Stimulated activated CD4-positive, alpha-beta T cell treated with anti-CD3 and anti-CD28 coated beads, Interleukin-12 subunit alpha, Interleukin-12 subunit beta, amount 100 ng/mL, for 24 hours (primary cell): ENCODE measurements around the gene CAPN15.
"Not testable (repeated sequence)": the region's sequence is repeated elsewhere in the genome, so short reads cannot be mapped to it uniquely, and the experiment has no call there.

ENCODE experiments used
- DNase-seq, 2 experiments: peaks; one replicate each; pipeline ENCODE4 v3.0.0-alpha.2; 2020; ENCODE audit warnings: low read depth in 2 of 2

The CAPN15 gene

DNA sequence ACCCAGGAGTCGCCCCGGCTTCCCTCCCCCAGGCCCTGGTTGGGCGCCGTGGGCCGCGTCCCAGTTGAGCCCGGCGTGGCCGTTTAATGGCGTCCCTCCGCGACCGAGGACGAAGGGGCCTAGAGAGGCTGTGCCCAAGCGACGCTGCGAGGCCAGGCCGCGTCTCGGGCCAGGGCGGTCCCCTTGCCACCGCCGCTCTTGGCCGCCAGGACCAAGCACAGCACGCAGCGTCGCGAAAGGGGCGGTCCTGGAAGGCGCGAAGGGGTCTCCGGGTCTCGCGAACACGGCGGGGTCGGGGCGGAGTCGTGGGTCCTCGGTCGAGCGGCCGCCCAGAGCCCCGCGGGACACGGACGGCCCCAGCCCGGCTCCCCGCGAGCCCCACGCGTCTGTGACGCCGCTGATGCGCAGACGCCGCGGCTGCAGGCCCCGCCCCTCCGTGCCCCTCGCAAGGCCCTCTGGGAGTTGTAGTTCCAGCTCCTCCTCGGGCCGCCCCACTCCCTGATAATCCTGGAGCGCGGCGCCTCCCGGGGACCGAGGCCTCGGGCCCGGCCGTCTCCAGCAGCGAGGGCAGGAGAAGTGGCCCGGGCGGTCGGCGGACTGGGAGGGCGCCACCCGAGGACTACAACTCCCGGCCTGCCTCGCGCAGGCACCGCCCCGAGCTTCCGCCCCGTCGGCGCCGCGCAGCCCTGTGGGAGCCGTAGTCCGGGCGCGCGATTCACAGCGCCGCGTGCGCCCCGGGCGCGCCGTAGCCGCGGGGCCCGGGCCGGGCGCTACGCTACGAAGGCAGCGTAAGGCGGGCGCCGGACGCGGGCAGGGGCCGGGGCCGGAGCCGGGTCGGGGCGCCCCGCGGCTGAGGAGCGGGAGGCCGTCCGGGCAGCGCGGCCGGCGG, at the start of gene CAPN15:
Gene CAPN15 (plus strand): TSS at position 698 of the 889 bp plus-strand sequence. CDS start 19,127 bp downstream, outside the sequence.
- peak; percentile 76 to 80 for DNase-seq

DNA sequence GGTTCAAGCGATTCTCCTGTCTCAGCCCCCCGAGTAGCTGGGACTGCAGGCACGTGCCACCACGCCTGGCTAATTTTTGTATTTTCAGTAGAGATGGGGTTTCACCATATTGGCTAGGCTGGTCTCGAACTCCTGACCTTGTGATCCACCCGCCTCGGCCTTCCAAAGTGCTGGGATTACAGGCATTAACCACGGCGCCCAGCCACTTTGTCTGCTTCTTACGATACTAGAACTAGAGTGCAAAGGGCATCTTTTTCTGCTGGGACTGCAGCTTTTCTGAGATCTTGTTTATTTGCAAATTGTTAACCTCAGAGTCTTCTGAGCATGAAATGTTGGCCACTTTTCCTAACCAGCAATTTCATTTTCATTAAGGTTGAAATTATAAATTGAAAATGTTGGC, 49.2 kb upstream of the CAPN15 start:
- not testable (repeated sequence) for DNase-seq

DNA sequence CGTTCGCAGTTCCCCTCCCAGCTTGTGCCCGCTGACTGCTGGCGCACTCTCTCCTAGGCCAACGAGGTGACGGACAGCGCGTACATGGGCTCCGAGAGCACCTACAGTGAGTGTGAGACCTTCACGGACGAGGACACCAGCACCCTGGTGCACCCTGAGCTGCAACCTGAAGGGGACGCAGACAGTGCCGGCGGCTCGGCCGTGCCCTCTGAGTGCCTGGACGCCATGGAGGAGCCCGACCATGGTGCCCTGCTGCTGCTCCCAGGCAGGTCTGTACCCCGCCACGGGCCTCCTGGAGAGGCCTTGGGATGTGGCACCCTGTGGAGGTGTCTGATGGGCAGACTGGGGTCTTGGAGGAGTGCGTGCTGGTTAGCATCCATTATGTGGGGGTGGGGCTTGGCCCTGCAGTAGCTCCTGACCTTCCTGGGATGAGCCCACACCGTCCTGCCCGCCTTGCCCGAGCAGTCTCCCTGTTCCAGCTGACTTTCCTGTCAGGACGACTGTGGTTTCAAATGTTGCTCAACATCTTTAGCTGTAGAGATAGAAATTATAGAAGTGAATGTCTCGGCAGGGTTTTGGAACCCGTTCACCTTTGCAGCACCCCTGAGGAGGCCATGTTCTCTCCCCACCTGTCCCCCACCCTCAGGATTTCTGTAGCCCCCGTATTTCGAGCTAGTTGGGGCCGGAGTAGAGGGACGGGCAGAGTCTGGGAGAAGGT, 44.9 kb upstream of the CAPN15 start:
- no peak for DNase-seq

DNA sequence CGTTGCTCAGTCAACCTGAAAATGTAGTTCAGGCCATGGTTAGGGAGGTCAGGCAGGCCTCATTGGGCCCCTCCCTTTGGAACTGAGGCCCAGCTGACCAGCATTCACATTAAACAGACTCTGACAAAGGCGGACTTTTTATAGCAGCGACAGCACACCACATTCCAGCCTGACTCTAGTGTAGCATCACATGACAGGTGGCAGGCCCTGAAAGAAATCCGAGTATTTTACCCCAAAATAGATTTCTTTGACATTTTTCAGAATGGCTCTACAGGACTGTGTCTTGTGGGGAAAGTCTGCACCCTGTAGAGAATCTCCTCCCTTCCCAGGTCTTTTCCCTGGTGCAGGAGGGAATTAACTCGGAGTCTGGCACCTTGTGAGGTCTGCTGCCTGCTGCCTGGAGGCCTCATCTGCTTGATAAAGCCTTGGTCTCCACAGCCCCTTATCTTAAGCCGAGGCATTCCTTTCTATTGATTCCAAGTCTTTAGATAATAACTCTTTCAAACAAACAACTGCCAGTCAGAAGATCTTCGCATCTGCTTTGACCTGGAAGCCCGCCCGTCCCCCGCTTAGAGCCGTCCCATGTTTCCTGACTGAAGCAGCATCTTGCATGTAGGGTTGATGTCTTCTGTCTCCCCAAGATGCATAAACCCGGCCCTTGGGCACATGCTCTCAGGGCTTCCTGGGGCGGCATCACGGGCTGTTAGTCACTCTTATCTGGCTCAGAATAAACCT, 44.0 kb upstream of the CAPN15 start:
- DNase-seq = no peak

DNA sequence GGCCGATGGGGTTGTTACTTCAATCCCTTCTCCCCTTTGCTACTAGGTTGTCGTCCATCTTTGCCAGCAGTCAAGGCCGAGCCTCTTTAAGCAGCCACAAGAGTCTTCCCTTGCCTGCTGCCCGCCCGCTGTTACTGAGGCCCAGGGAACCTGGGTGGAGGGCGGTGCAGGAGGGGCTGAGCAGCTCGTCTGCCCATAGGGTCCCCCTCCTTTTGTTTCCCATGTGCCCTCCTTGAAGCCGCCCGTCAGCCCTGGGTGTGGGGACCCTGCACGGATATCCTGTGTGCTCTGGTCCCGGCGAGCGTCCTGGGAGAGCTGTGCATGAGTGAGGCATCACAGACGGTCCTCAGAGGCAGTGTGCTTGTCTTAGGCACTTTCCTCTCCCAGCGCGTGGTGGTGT, 37.9 kb upstream of the CAPN15 start:
- DNase-seq = no peak

DNA sequence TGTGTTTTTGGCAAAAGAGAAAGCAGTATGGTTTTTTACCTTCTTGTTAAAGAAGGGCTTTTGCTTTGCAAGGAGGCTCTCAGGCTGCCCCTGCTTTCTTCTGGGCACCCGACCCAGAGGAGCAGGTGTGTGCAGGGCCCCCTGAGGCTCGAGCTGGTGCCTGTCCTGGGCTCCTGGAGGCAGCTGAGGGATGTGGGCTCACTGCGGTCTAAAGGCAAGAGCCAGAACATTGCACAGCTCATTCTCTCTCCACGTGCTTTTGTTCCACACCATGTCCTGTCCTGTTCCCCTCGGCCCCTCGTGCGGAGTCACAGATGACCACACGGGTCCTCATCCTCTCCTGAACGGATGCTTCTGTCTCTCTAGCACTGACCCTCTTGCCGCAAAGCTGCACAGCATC, 36.7 kb upstream of the CAPN15 start:
- no peak for DNase-seq

DNA sequence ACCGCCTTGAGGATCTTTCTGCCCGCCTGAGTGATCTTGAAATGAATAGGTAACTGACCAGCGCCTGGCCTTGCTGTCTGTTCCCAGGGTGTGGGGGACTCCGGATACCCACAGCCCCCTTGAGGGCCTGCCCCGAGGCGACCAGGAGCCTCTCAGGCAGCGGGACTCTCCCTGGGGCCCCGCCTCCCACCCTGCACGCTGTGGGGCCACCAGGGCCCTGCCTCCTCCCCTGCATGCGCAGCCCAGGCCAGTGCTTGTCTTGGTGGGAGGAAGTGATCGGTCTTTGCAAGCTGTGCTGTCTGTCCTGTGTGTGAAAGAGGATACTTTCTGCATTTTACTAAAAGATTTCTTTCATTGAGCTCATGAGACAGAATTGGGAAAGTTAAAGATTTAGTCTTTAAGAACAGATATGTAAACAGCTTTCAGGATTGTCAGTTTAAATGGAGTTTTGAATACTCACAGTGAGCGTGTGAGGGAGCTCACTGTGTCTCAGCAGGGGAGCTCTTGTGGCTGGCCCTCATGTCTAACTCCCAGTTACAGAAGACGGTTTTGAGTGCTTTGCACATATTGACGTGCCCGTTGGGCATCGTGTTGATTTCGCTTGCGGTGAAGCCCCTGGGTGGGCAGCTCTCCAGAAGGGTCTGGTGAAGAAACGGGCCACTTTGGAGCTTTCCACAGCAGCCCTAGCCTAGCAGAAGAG, 36.1 kb upstream of the CAPN15 start:
- DNase-seq = no peak

DNA sequence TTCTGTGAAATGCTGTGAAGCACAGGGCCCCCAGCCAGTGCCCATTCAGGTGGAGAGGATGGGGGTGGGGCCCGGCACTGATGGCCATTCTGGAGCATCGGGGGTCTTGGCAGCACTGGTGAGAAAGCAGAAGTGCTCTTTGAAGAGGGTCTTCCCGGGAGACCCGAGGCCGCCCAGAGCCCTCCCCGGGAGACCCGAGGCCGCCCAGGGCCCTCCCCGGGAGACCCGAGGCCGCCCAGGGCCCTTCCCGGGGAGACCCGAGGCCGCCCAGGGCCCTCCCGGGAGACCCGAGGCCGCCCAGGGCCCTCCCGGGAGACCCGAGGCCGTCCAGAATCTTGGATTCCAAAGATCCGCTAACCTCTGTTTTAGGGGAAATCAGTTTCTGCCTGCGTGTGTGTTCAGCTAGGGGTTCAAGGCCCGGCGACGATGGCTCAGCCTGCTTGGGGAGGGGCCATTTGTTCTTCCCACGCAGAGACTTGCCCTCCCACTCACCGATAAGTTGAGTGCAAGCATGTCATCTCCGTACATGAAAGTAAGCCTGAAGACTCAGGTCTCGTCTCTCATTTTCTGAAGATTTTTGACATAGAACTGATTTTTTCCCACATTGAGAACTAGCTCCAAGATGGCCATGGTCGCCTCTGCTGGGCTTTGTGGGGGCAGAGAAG, 35.2 kb upstream of the CAPN15 start:
- DNase-seq = no peak

DNA sequence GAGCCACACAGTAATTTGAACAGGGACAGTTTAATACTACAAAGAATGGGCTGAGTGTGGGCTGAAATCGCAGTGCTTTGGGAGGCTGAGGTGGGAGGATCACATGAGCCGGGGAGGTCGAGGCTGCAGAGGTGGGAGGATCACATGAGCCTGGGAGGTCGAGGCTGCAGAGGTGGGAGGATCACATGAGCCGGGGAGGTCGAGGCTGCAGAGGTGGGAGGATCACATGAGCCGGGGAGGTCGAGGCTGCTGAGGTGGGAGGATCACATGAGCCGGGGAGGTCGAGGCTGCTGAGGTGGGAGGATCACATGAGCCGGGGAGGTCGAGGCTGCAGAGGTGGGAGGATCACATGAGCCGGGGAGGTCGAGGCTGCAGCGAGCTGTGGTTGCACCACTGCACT, 32.8 kb upstream of the CAPN15 start:
- not testable (repeated sequence) for DNase-seq

DNA sequence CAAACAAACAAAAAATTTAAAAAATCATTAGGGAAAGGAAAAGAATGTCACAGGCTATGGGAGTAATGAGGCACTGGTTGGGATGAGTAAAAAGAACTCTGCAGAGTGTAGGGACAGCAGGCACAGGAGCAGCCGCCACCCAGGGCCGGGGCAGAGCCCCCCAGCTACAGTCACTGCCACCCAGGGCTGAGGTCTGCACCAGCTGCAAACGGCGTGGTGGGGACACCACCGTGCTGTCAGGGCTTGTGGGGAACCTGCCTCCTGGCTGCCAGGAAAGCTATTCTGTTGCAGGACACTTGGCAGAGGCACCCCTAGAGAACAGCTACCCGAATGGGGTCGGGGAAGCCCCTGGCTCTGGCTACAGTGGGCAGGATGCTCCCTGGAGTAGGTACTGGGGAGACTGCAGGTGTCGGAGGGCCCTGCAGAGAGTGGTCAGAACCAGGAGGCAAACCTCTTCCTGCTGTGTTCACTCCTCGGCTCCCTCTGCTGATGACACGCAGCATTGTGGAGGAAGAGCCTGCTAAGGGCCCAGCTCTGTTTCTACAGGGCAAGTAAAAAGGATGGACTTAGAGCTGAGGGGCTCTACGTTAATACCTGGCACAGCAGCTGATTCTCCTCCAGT, 32.3 kb upstream of the CAPN15 start:
- no peak for DNase-seq

DNA sequence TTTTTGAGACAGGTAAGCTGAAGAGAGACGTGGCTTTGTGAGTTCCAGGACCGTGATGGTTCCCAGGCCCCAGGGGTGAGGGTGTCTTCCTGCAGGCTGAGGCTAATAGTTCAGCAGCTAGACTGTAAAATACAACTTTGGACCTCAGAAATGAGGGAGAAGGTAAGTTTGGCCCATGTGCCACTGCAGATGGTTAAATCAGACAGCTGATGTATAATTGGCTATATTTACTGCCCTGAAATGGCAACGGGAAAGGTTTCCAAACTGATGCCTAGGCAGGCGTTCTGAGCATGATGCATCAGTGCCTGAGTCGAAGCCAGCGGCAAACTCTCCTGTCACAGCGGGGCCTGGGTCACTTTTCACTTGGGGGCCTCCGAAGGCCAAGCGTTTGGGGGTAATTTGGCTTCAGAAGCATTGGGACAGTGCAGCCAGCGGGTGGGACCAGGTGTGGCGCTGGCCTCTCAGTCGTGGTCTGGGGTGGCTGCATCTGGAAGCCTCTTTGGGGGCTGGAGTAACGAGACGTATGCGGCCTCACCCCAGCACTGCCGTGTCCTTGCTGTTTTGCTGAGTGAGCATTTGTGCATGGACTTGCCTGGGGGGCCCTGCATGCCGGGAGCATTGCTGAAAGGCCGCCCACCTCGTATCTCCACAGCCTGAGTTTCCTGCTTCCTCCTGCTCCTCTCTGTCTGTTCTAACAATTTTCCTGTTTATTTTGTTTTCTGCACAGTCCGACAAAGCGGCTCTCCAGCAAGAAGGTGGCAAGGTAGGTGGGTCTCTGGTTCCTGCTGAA, 31.2 kb upstream of the CAPN15 start:
- no peak for DNase-seq

DNA sequence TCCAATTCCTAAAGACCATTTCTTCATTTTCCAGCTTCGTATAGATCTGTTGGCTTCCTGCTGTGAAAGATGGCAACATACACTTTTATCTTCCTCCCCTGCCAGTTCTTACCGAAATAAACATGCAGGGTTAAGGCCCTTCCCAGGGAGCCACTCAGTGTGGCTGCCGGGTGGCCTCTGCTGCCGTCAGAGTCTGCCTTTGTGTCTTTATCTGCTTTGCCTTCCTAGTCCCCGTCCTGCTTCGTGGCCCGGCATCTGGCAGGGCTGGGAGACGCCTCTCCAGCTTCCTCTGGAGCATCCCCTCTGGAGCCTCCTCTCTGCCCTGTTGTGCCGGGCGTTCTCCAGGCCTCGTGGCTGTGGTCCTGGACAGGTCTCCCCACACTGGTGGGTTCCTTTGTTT, 30.3 kb upstream of the CAPN15 start:
- DNase-seq = no peak

DNA sequence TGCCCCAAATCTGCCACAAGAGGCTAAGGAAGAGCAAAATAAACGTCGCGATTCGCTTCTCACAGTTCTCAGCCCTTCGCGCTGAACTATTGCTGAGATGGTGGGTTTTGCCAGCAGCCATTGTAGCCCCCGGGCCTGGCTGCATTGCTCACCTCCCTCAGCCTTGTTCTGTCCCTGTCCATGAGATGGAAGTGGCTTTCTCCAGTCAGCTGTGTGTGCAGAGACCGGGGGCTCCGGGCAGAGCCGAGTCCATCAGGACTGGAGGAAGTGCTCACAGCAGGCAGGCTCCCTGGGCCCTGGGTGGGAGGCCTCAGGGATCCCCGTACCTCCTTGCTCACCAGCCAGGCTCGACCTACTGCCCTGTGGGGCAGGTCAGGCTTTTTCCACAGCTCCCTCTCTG, 27.6 kb upstream of the CAPN15 start:
- no peak for DNase-seq

DNA sequence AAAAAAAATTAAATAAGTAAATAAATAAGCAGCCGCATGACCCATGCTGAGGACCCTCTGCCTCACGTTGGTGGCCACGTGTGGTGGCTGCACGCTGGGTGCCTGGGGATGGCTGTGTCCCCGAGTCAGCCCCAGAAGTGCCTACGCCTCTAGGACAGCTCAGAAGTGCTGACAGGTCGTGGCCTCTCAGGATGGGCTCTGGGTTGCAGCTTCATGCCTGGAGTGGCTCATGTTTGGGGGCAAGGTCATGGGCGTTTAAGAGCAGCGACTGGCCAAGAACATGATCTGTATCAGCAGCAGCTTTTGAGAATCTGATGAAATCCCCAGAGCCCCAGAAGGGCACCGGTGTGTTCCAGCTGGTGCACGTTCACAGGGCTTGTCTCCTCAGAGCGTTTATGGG, 26.8 kb upstream of the CAPN15 start:
- DNase-seq = no peak

DNA sequence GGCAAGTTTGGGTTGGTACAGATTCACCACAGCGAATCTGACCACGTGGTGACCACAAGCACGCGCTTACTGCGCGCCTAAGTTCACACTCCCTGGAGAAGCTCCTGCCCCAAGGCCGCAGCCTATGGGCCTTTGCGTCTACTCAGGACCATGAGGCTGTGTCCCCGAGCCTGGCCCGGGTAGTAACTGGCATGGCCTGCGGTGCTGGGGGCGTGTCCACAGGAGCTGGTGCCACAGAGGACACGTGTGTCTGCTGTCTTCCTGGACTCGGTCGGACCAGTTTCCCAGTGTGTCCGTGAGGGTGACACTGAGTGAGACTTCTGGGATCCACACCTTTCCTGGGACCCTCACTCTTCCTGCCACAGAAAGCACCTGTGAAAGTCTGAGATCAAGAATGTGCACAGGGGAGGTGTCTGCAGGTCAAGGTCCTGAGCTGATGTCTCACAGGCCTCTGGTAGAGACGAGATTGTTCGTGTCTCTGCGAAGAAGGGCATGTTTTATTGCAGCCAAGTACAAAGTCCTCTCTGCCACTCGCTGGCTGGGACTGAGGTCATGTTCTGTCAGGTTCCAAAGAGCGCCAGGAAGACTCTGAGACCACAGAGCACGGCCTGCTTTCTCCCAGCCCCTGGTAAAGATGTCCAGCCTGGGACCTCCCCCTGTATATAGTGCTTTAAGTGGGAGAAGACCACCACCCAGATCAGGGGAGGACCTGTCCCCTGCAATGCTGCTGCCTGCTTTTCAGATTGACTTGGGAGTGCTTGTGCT, 25.2 kb upstream of the CAPN15 start:
- DNase-seq = no peak

DNA sequence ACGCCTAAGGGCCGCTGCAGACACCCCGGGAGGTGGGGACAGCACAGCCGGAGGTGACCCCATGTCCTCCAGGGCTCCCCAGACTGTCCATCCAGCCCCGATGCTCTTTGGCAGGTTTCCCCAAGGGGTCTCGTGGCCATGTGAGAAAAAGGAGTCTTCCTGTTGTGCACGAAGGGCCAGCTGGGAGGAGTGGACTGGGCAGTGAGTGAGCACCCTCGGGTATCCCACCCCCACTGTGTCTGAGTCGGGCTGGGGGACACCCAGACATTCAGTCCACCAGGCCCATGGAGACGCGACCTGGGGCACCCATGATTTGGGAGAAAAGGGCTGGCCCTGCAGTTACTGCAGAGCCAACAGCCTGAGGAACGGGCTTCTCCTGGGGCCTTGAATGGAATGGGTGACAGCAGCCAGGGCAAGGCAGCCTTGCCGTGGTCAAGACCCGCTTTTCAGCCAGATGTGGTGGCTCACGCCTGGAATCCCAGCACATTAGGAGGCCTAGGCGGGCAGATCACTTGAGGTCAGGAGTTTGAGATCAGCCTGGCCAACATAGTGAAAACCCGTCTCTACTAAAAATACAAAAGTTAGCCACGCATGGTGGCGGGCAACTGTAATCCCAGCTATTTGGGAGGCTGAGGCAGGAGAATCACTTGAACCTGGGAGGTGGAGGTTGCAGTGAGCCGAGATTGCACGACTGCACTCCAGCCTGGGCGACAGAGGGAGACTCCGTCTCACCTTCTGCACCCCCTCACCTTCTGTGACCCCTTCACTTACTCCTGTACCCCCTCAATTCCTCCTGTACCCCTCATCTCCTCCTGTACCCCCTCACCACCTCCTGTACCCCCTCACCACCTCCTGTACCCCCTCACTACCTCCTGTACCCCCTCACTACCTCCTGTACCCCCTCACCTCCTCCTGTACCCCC, 24.1 kb upstream of the CAPN15 start:
- DNase-seq = no peak

DNA sequence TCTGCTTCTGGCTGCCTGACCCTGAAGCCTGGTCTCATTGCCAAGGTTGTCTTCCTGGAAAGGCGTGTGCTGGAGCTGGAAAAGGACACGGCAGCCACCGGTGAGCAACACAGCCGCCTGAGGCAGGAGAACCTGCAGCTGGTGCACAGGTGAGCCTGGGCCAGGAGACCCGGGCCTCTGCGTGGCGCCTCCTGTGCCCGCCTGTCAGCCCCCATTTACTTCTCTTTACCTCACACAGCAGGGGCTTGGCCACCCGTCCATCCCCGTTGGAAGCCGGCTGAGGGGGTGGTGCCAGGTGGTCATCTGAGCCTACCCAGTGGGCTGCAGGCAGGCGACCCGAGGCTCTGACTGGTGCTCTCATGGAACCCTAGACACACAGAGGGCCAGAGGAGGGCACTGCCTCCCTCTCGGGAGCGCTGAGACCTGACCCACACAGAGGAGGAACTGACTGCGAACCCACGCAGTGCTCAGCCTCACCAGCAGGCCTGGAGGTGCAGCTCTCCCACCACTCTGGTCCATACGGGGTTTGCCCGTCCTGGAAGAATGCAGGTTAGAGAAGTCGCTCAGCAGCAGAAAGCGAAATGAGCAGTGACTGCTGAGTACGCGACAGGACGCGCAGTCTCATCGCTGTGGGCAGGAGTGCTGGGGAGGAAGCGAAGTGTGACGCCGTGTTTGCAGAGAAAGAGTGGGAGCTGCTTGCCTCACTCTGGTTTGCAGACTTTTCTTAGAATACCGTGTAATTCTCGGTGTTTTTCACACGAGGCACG, 21.9 kb upstream of the CAPN15 start:
- no peak for DNase-seq

DNA sequence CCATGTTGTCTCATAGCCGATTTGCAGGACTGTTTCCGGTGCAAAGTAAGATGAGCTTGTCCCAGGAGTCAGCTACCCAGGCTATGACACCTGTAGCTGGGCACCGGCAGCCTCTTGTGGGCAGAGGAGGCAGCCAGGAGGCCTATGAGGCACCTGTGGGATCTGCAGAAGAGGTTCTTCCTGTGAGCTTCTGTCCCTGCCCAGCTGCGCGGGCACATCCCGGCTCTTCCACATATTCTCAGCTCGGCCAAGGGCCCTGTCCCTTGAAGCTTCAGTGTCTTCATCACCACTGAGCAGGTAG, 21.3 kb upstream of the CAPN15 start:
- DNase-seq = no peak
